B cell (primary cell): ENCODE results near the gene RNF215. TPM values are rescaled to one million over a fixed set of nuclear protein-coding genes. Genes with fewer than 3 reads are reported as not detected.
A peak's percentile ranks its signal among the peaks of the same experiment; 100 is the strongest.

ENCODE experiments used
- ATAC-seq: fragments of 200-7000 bp; cut with Tn5 transposase; one replicate; pipeline ENCODE4 v1.10.0; 2021; ENCODE audit warnings: low read depth, mild to moderate bottlenecking, moderate number of reproducible peaks, moderate library complexity
- CTCF ChIA-PET: fragments of 350-600 bp; sonication (Branson Sonifier 250); formaldehyde crosslinking; loops from one replicate; lab custom pipeline; 2021; ENCODE audit warnings: antibody characterized with exemption, inconsistent platforms; lab: Charles Lee
- POLR2A ChIA-PET: fragments of 350-600 bp; sonication (Branson Sonifier 250); formaldehyde crosslinking; loops from one replicate; lab custom pipeline; 2021; ENCODE audit warnings: antibody characterized with exemption; lab: Charles Lee
- DNase-seq: peaks from one replicate; pipeline ENCODE4 v3.0.0; 2013
- H2AFZ ChIP-seq: 2 replicates; pipeline ENCODE4 v1.6.1; 2012; ENCODE audit warnings: mild to moderate bottlenecking, low read depth, low read length; ENCODE audit not compliant: insufficient read depth, poor library complexity, severe bottlenecking
- H3K27ac ChIP-seq, 2 donors: 1 replicate in 1 of 2; 2 replicates in 1 of 2; pipeline ENCODE4 v1.5.1; 2012 to 2013; ENCODE audit warnings: low read length in 2 of 2, mild to moderate bottlenecking in 2 of 2, moderate library complexity in 1 of 2
- H3K27me3 ChIP-seq, 4 experiments: fragments of 200-600 bp in 1 of 4; sonication (generic) in 1 of 4; replicated peaks in 1 of 4; 1 replicate in 2 of 4; 2 replicates in 2 of 4; pipeline versions ENCODE4 v1.6.1 to v1.7.0; 2013 to 2016; ENCODE audit warnings: low read length in 3 of 4, mild to moderate bottlenecking in 2 of 4, mixed read lengths in 1 of 4, moderate library complexity in 1 of 4; ENCODE audit not compliant: insufficient read depth in 4 of 4, control insufficient read depth in 3 of 4; ENCODE audit errors: control extremely low read depth in 1 of 4
- H3K36me3 ChIP-seq, 2 experiments: replicated peaks in 1 of 2; 1 replicate in 1 of 2; 2 replicates in 1 of 2; pipeline versions ENCODE4 v1.6.1 to v1.7.1; 2013; ENCODE audit warnings: low read length in 1 of 2; ENCODE audit not compliant: insufficient read depth in 2 of 2, control insufficient read depth in 1 of 2; ENCODE audit errors: control extremely low read depth in 1 of 2, extremely low read depth in 1 of 2
- H3K4me1 ChIP-seq, 2 donors: fragments of 200-600 bp in 1 of 2; sonication (generic) in 1 of 2; 1 replicate in 1 of 2; 2 replicates in 1 of 2; pipeline versions ENCODE4 v1.5.1 to v1.6.1; 2013 to 2017; ENCODE audit warnings: low read length in 2 of 2; ENCODE audit not compliant: control insufficient read depth in 2 of 2, insufficient read depth in 2 of 2
- H3K4me2 ChIP-seq: replicated peaks from 2 replicates; pipeline ENCODE3; 2012; ENCODE audit warnings: mild to moderate bottlenecking, low read depth, low read length; ENCODE audit not compliant: poor library complexity, severe bottlenecking
- H3K4me3 ChIP-seq, 5 experiments: fragments of 200-600 bp in 1 of 5; sonication (generic) in 1 of 5; 1 replicate in 3 of 5; 2 replicates in 2 of 5; pipeline versions ENCODE4 v1.5.1 to v1.7.0; 2011 to 2016; ENCODE audit warnings: low read length in 4 of 5, mild to moderate bottlenecking in 4 of 5, low read depth in 2 of 5, control low read depth in 1 of 5, moderate library complexity in 1 of 5; ENCODE audit not compliant: insufficient read depth in 1 of 5; ENCODE audit errors: control extremely low read depth in 1 of 5, extremely low read depth in 1 of 5
- H3K79me2 ChIP-seq: fragments of 200-600 bp; sonication (generic); one replicate; pipeline ENCODE4 v1.6.0; 2016; ENCODE audit warnings: low read length; ENCODE audit not compliant: control insufficient read depth, insufficient read depth
- H3K9ac ChIP-seq: fragments of 200-600 bp; sonication (generic); 2 replicates; pipeline ENCODE4 v1.6.1; 2017; ENCODE audit warnings: mild to moderate bottlenecking, low read length, moderate library complexity
- H3K9me3 ChIP-seq, 3 donors: one replicate each; pipeline versions ENCODE4 v1.6.1 to v1.7.1; 2013; ENCODE audit warnings: low read length in 2 of 3; ENCODE audit not compliant: control insufficient read depth in 2 of 3, insufficient read depth in 1 of 3; ENCODE audit errors: control extremely low read depth in 1 of 3
- H4K20me1 ChIP-seq: 2 replicates; pipeline ENCODE4 v1.6.0; 2012; ENCODE audit warnings: mild to moderate bottlenecking, low read length; ENCODE audit not compliant: insufficient read depth, control insufficient read depth, poor library complexity, severe bottlenecking
- H3K27ac Mint-ChIP-seq: one replicate; pipeline ENCODE4 v1.8.0; 2021; ENCODE audit warnings: mixed read lengths
- H3K27me3 Mint-ChIP-seq: one replicate; pipeline ENCODE4 v1.8.0; 2021; ENCODE audit warnings: mixed read lengths
- H3K4me1 Mint-ChIP-seq: one replicate; pipeline ENCODE4 v1.8.0; 2021; ENCODE audit warnings: mixed read lengths
- H3K4me3 Mint-ChIP-seq: one replicate; pipeline ENCODE4 v1.8.0; 2021; ENCODE audit warnings: mixed read lengths
- H3K9me3 Mint-ChIP-seq: one replicate; pipeline ENCODE4 v1.8.0; 2022; ENCODE audit warnings: mixed read lengths; ENCODE audit not compliant: insufficient read depth
- EZH2 ChIP-seq: IDR thresholded peaks from 2 replicates; pipeline ENCODE4 v1.6.1; 2012; ENCODE audit warnings: borderline replicate concordance, low read depth, mild to moderate bottlenecking, moderate library complexity, low read length; ENCODE audit not compliant: insufficient read depth, poor library complexity, severe bottlenecking
- WGBS: methylation state at CpG from one replicate; pipeline ENCODE4 v1.1.5; 2013; ENCODE audit warnings: missing lambda C conversion rate; ENCODE audit not compliant: insufficient coverage; 5-methylcytosine and 5-hydroxymethylcytosine counted together
- intact Hi-C: fragments of 100-400 bp; cut with micrococcal nuclease; formaldehyde crosslinking; loops from one replicate; pipeline ENCODE4 v1.10.0; 2022
- polyA plus RNA-seq: library from polyadenylated mRNA; depleted of rRNA; stranded (reverse); fragments of >200 nt; gene quantifications from 2 replicates; pipeline ENCODE4 v1.2.3, GENCODE V29; 2012
- total RNA-seq, 2 donors: library from RNA; stranded (reverse); fragments of 120-200 nt in 1 of 2; gene quantifications; 1 replicate in 1 of 2; 2 replicates in 1 of 2; pipeline versions ENCODE4 v1.2.3 to v1.2.4, GENCODE V29; 2013 to 2022
- TF ChIP-seq, protein P1 (sequence below): fragments of 200-600 bp; IDR thresholded peaks from one replicate; pipeline ENCODE4 v1.8.0; 2022; ENCODE audit warnings: antibody characterized with exemption, mild to moderate bottlenecking

The RNF215 gene
- total and polyA plus RNA-seq, 2 donors (not counting 1 experiment from before 2014, with no cell fraction given): 8.8 to 18.6 TPM

DNA sequence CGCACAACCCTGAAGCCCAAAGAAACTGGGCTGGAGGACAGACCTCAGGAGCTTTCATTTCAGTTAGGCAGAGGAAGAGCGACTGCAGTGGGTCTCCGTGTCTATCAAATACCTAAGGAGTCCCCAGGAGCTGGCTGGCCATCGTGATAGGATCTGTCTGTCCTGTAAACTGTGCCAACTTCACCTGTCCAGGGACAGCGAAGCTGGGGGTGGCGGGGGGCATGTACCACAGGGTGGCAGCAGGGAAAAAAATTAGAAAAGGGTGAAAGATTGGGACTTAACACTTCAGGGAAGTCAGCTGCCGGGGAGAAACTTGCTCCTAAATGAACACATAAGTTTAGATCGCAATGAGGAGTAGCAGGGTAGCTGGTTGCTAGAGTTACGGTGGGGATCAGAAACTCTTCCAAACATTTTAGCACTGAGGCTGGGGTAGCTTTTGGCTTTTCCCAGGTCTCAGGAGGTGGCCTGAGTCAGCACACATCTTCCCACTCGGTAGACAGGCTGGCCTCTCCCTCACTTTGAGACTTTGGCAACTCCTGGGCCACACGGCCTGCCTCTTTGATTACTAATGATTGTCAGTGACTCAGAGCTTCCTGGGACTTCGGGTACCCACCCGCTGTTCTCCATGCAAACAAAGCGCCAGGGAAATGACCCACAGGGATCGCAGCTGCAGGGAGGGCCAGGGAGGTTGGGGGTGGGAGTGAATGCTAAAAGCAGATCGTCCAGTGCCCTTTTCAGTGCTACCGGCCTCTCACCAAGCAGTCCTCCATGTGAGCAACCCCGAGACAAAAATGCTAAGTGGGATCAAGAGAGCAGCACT lies 35.5 kb upstream of the RNF215 start:
- no peaks in the 10 kb centered on the region for H4K20me1 ChIP-seq
- H3K4me3 Mint-ChIP-seq: peak overlapping the region; percentile 99
- intact Hi-C loops: loop anchor here (1.0 to 10.0 kb wide), 5 partner anchors 31 to 1538 kb away; partner anchors contain the start of genes PIK3IP1, UQCR10, ZMAT5 and ZNRF3

More for the DNA sequence above, 35.5 kb upstream of the RNF215 start:
- ChIA-PET POLR2A (interaction anchor here (0.7 to 2.4 kb wide), 4 partner anchors 8 to 133 kb away, joined by 3 to 16 read pairs (median 6); partner anchors contain the start of gene CASTOR1), CTCF (interaction anchor here (1.1 to 7.0 kb wide), 8 partner anchors 10 to 159 kb away, joined by 3 to 94 read pairs (median 9); partner anchors contain the start of genes CASTOR1 and RNF215)
- Mint-ChIP-seq H3K9me3 (no peaks in the 10 kb centered on the region), H3K4me1 (peaks cover 48% of the 10 kb centered on the region), H3K27ac (peak overlapping the region; percentile 100), H3K27me3 (no peaks in the 10 kb centered on the region)
- Histone ChIP-seq H3K4me2 (peak overlapping the region; percentile 91), H2AFZ (peak overlapping the region; percentile 96), H3K4me3 (peak overlapping the region; percentile 34 to 84 (median 76)), H3K27me3 (no peaks in the 10 kb centered on the region), H3K27ac (peak overlapping the region; percentile 78 to 89), H3K4me1 (peaks cover 22 to 40% of the 10 kb centered on the region in 2 donors), H3K9me3 (peaks cover 0 to 5% (median 0%) of the 10 kb centered on the region in 3 donors), H3K36me3 (peaks cover 0 to 10% of the 10 kb centered on the region in 2 experiments), H3K9ac (peak overlapping the region; percentile 91), H3K79me2 (peaks cover 11% of the 10 kb centered on the region)
- TF ChIP-seq, protein P1, sequence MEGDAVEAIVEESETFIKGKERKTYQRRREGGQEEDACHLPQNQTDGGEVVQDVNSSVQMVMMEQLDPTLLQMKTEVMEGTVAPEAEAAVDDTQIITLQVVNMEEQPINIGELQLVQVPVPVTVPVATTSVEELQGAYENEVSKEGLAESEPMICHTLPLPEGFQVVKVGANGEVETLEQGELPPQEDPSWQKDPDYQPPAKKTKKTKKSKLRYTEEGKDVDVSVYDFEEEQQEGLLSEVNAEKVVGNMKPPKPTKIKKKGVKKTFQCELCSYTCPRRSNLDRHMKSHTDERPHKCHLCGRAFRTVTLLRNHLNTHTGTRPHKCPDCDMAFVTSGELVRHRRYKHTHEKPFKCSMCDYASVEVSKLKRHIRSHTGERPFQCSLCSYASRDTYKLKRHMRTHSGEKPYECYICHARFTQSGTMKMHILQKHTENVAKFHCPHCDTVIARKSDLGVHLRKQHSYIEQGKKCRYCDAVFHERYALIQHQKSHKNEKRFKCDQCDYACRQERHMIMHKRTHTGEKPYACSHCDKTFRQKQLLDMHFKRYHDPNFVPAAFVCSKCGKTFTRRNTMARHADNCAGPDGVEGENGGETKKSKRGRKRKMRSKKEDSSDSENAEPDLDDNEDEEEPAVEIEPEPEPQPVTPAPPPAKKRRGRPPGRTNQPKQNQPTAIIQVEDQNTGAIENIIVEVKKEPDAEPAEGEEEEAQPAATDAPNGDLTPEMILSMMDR: no peak
- TF ChIP-seq EZH2: no peak
- DNase-seq: no peak
- ATAC-seq: no peak
- whole genome bisulfite sequencing: 45% methylated on average over 14 of the region's 18 CpGs
